Thyroid gland (tissue), 4 donors: ENCODE data around the gene SLC25A13. TPM values are rescaled to one million over a fixed set of nuclear protein-coding genes. Genes with fewer than 3 reads are reported as not detected.

ENCODE experiments used
- DNase-seq, 2 donors: peaks; one replicate each; pipeline ENCODE4 v3.0.0-alpha.2; 2019
- H3K27ac ChIP-seq, 3 donors: fragments of 200-600 bp; sonication (generic); 1 replicate in 2 of 3; 2 replicates in 1 of 3; pipeline ENCODE4 v1.5.1; 2016 to 2019; ENCODE audit warnings: mild to moderate bottlenecking in 1 of 3, moderate library complexity in 1 of 3
- H3K27me3 ChIP-seq: fragments of 200-600 bp; sonication (generic); one replicate; pipeline ENCODE4 v1.5.1; 2019
- H3K36me3 ChIP-seq, 2 donors: fragments of 200-600 bp; sonication (generic); one replicate each; pipeline ENCODE4 v1.5.1; 2016 to 2019
- H3K4me1 ChIP-seq, 2 donors: fragments of 200-600 bp; sonication (generic); one replicate each; pipeline ENCODE4 v1.5.1; 2017 to 2019
- H3K4me3 ChIP-seq, 3 donors: fragments of 200-600 bp; sonication (generic); replicated peaks in 1 of 3; 1 replicate in 2 of 3; 2 replicates in 1 of 3; pipeline ENCODE4 v1.5.1; 2016; ENCODE audit warnings: mild to moderate bottlenecking in 1 of 3
- H3K9me3 ChIP-seq: fragments of 200-600 bp; sonication (generic); one replicate; pipeline ENCODE4 v1.5.1; 2017
- CTCF ChIP-seq, 6 experiments: fragments of 200-600 bp in 3 of 6; fragments of 450-650 bp in 3 of 6; sonication (generic) in 3 of 6; IDR thresholded peaks; one replicate each; pipeline ENCODE4 v1.5.1; 2016 to 2019; ENCODE audit warnings: antibody characterized with exemption in 6 of 6, mild to moderate bottlenecking in 2 of 6, inconsistent platforms in 1 of 6, moderate library complexity in 1 of 6
- POLR2A ChIP-seq, 2 donors: fragments of 450-650 bp; IDR thresholded peaks; one replicate each; pipeline ENCODE4 v1.6.1; 2017; ENCODE audit warnings: antibody characterized with exemption in 2 of 2, mild to moderate bottlenecking in 2 of 2, moderate library complexity in 1 of 2
- WGBS, 2 donors: methylation state at CpG; one replicate each; pipeline ENCODE4 v1.1.5; 2017; 5-methylcytosine and 5-hydroxymethylcytosine counted together
- intact Hi-C: fragments of 100-400 bp; cut with DNase I; formaldehyde crosslinking; loops from one replicate; pipeline ENCODE4 v1.15.1; 2023
- total RNA-seq, 4 donors: library from RNA; depleted of rRNA; stranded (reverse); fragments of >200 nt; gene quantifications; one replicate each; pipeline ENCODE4 v1.2.3, GENCODE V29; 2016

SLC25A13 gene
- total RNA-seq, 4 donors from 2014 or later = 22.7 to 36.1 (median 30.2) TPM

- 100% methylated on average over 1 of the region's 1 CpG for WGBS, 2 donors
- DNase-seq = no peak
Observed at GRCh38 chr7:96266015-96266414, 55.9 kb downstream of the SLC25A13 start.

GRCh38 chr7:96253964-96254363 lies 67.9 kb downstream of the SLC25A13 start:
- TF ChIP-seq CTCF (IDR thresholded peaks at IDR 0.05) (no peak), POLR2A (IDR thresholded peaks at IDR 0.05) (no peak)
- 93% methylated on average over 3 of the region's 3 CpGs for WGBS, 2 donors
- Histone ChIP-seq H3K9me3 (no peaks in the 10 kb centered on the region), H3K27ac (no peak overlapping the region), H3K36me3 (no peaks in the 10 kb centered on the region), H3K4me1 (no peaks in the 10 kb centered on the region), H3K27me3 (no peaks in the 10 kb centered on the region), H3K4me3 (no peak overlapping the region)
- intact Hi-C loops = no loop called here
- DNase-seq = no peak

More at GRCh38 chr7:96266015-96266414, 55.9 kb downstream of the SLC25A13 start:
- Histone ChIP-seq H3K4me3 (no peak overlapping the region), H3K36me3 (no peaks in the 10 kb centered on the region), H3K27ac (no peak overlapping the region), H3K27me3 (no peaks in the 10 kb centered on the region), H3K4me1 (no peaks in the 10 kb centered on the region), H3K9me3 (no peaks in the 10 kb centered on the region)
- intact Hi-C loops = no loop called here
- TF ChIP-seq CTCF (IDR thresholded peaks at IDR 0.05) = no peak
- TF ChIP-seq POLR2A (IDR thresholded peaks at IDR 0.05) = no peak

GRCh38 chr7:96253441-96253840 lies 68.5 kb downstream of the SLC25A13 start:
- 56 to 78% methylated on average over 2 of the region's 2 CpGs for WGBS, 2 donors
- intact Hi-C loops = no loop called here
- H3K9me3 ChIP-seq = no peaks in the 10 kb centered on the region
- TF ChIP-seq CTCF (IDR thresholded peaks at IDR 0.05) (no peak), POLR2A (IDR thresholded peaks at IDR 0.05) (no peak)
- no peaks in the 10 kb centered on the region for H3K4me1 ChIP-seq
- no peak overlapping the region for H3K4me3 ChIP-seq
- no peaks in the 10 kb centered on the region for H3K27me3 ChIP-seq
- H3K27ac ChIP-seq = no peak overlapping the region
- no peak for DNase-seq
- H3K36me3 ChIP-seq = no peaks in the 10 kb centered on the region

- H3K27me3 ChIP-seq = no peaks in the 10 kb centered on the region
- H3K36me3 ChIP-seq = no peaks in the 10 kb centered on the region
- 84 to 85% methylated on average over 7 of the region's 7 CpGs for WGBS, 2 donors
- no peak overlapping the region for H3K4me3 ChIP-seq
- TF ChIP-seq POLR2A (IDR thresholded peaks at IDR 0.05) (no peak), CTCF (IDR thresholded peaks at IDR 0.05) (no peak)
- H3K27ac ChIP-seq = no peak overlapping the region
- intact Hi-C loops = no loop called here
- no peaks in the 10 kb centered on the region for H3K4me1 ChIP-seq
- H3K9me3 ChIP-seq = no peaks in the 10 kb centered on the region
- DNase-seq = no peak
Observed at GRCh38 chr7:96250776-96251361, 71.0 kb downstream of the SLC25A13 start.

- H3K27ac ChIP-seq = no peak overlapping the region
- H3K4me1 ChIP-seq = no peaks in the 10 kb centered on the region
- H3K4me3 ChIP-seq = no peak overlapping the region
- TF ChIP-seq CTCF (IDR thresholded peaks at IDR 0.05) (no peak), POLR2A (IDR thresholded peaks at IDR 0.05) (no peak)
- H3K9me3 ChIP-seq = no peaks in the 10 kb centered on the region
- H3K36me3 ChIP-seq = no peaks in the 10 kb centered on the region
- WGBS, 2 donors = 81 to 88% methylated on average over 2 of the region's 2 CpGs
- no peaks in the 10 kb centered on the region for H3K27me3 ChIP-seq
- intact Hi-C loops = no loop called here
- no peak for DNase-seq
Observed at GRCh38 chr7:96248405-96248804, 73.5 kb downstream of the SLC25A13 start.
